MV-4-11 (cell line): ENCODE results near the gene KCTD1.
"Not testable (repeated sequence)": the region's sequence is repeated elsewhere in the genome, so short reads cannot be mapped to it uniquely, and the experiment has no call there.

Experiments used
- DNase-seq: peaks from one replicate; lab custom pipeline; 2025; lab: John Stamatoyannopoulos, UW

KCTD1 gene

GRCh38 chr18:26457611-26458353, 90.6 kb downstream of the KCTD1 start:
- DNase-seq, result no peak

GRCh38 chr18:26457195-26457594, 91.2 kb downstream of the KCTD1 start:
- no peak for DNase-seq

- DNase-seq, result no peak
Measured at GRCh38 chr18:26456070-26456491, 92.3 kb downstream of the KCTD1 start.

- DNase-seq, result no peak
Measured at GRCh38 chr18:26455639-26456038, 92.7 kb downstream of the KCTD1 start.

- DNase-seq, result no peak
Measured at GRCh38 chr18:26454616-26455015, 93.7 kb downstream of the KCTD1 start.

- no peak for DNase-seq
Measured at GRCh38 chr18:26454192-26454591, 94.2 kb downstream of the KCTD1 start.

- DNase-seq, result no peak
Measured at GRCh38 chr18:26453386-26453901, 94.9 kb downstream of the KCTD1 start.

GRCh38 chr18:26450989-26451682, 97.2 kb downstream of the KCTD1 start:
- no peak for DNase-seq

GRCh38 chr18:26448714-26449159, 99.6 kb downstream of the KCTD1 start:
- no peak for DNase-seq

- DNase-seq, result no peak
Measured at GRCh38 chr18:26443853-26444252, 104.5 kb downstream of the KCTD1 start.

- no peak for DNase-seq
Measured at GRCh38 chr18:26442126-26442525, 106.2 kb downstream of the KCTD1 start.

- no peak for DNase-seq
Measured at GRCh38 chr18:26440644-26441043, 107.7 kb downstream of the KCTD1 start.

GRCh38 chr18:26439537-26439936, 108.8 kb downstream of the KCTD1 start:
- no peak for DNase-seq

- DNase-seq, result peak; percentile 29
Measured at GRCh38 chr18:26438980-26439379, 109.4 kb downstream of the KCTD1 start.

- DNase-seq, result not testable (repeated sequence)
Measured at GRCh38 chr18:26437634-26438033, 110.7 kb downstream of the KCTD1 start.

- DNase-seq, result no peak
Measured at GRCh38 chr18:26436176-26437051, 111.9 kb downstream of the KCTD1 start.

GRCh38 chr18:26435415-26436095, 112.8 kb downstream of the KCTD1 start:
- no peak for DNase-seq

- no peak for DNase-seq
Measured at GRCh38 chr18:26434887-26435286, 113.5 kb downstream of the KCTD1 start.

GRCh38 chr18:26432651-26433424, 115.5 kb downstream of the KCTD1 start:
- DNase-seq, result no peak

- DNase-seq, result no peak
Measured at GRCh38 chr18:26429535-26430226, 118.7 kb downstream of the KCTD1 start.
